ENCODE data around the gene SUN1. TPM values are rescaled to one million over a fixed set of nuclear protein-coding genes. Genes with fewer than 3 reads are reported as not detected.

The SUN1 gene
- total and polyA plus RNA-seq, 2 donors (not counting 1 experiment from before 2014, with no cell fraction given), result 198 to 254 TPM

GRCh38 chr7:904847-905246 lies 72.6 kb downstream of the SUN1 start:
- Histone ChIP-seq H3K9ac (ENCODE audit: low read length) (no peak overlapping the region), H3K4me1 (ENCODE audit: control insufficient read depth in 2 of 2, insufficient read depth in 2 of 2, low read length in 2 of 2) (peaks cover 5 to 11% of the 10 kb centered on the region in 2 donors), H2AFZ (ENCODE audit: insufficient read depth, low read depth, low read length, poor library complexity, severe bottlenecking) (no peak overlapping the region), H3K36me3 (replicated peaks in 1 of 2; ENCODE audit: control extremely low read depth in 1 of 2, control insufficient read depth in 1 of 2, extremely low read depth in 1 of 2, insufficient read depth in 2 of 2, low read length in 1 of 2) (no peaks in the 10 kb centered on the region), H3K4me2 (replicated peaks; ENCODE audit: low read depth, low read length, poor library complexity, severe bottlenecking) (no peak overlapping the region), H3K9me3 (ENCODE audit: control extremely low read depth in 1 of 3, control insufficient read depth in 2 of 3, insufficient read depth in 1 of 3, low read length in 2 of 3) (peaks cover 0 to 5% (median 0%) of the 10 kb centered on the region in 3 donors), H3K27ac (ENCODE audit: low read length in 2 of 2) (no peak overlapping the region), H3K4me3 (ENCODE audit: control extremely low read depth in 1 of 5, extremely low read depth in 1 of 5, insufficient read depth in 1 of 5, low read depth in 2 of 5, low read length in 4 of 5) (no peak overlapping the region), H3K27me3 (replicated peaks in 1 of 4; ENCODE audit: control extremely low read depth in 1 of 4, control insufficient read depth in 3 of 4, insufficient read depth in 4 of 4, low read length in 3 of 4) (no peaks in the 10 kb centered on the region), H4K20me1 (ENCODE audit: control insufficient read depth, insufficient read depth, low read length, poor library complexity, severe bottlenecking) (no peaks in the 10 kb centered on the region), H3K79me2 (ENCODE audit: control insufficient read depth, insufficient read depth, low read length) (no peaks in the 10 kb centered on the region)
- no peak for TF ChIP-seq EZH2 (IDR thresholded peaks at IDR 0.05; ENCODE audit: borderline replicate concordance, insufficient read depth, low read depth, low read length, poor library complexity, severe bottlenecking)
- TF ChIP-seq CTCF (IDR thresholded peaks at IDR 0.05), result no peak
- ChIA-PET POLR2A (no interaction called here), CTCF (no interaction called here)
- 96% methylated on average over 19 of the region's 20 CpGs for WGBS (ENCODE audit: insufficient coverage)
- H3K9me3 Mint-ChIP-seq (ENCODE audit: insufficient read depth), result no peaks in the 10 kb centered on the region
- H3K27me3 Mint-ChIP-seq, result peaks cover 9% of the 10 kb centered on the region
- H3K4me3 Mint-ChIP-seq, result no peak overlapping the region
- intact Hi-C loops (cut with micrococcal nuclease), result loop anchor here (5.0 kb wide), 2 partner anchors 182 to 237 kb away; partner anchors contain the start of gene GPER1
- DNase-seq, result no peak
- ATAC-seq (ENCODE audit: low read depth), result no peak
- no peak overlapping the region for H3K27ac Mint-ChIP-seq
- H3K4me1 Mint-ChIP-seq, result peaks cover 8% of the 10 kb centered on the region

GRCh38 chr7:906776-907157 lies 74.5 kb downstream of the SUN1 start:
- H3K79me2 ChIP-seq (ENCODE audit: control insufficient read depth, insufficient read depth, low read length), result no peaks in the 10 kb centered on the region
- ATAC-seq (ENCODE audit: low read depth), result peak; percentile 2
- Mint-ChIP-seq H3K9me3 (ENCODE audit: insufficient read depth) (no peaks in the 10 kb centered on the region), H3K27me3 (peaks cover 9% of the 10 kb centered on the region), H3K27ac (peak overlapping the region; percentile 59), H3K4me1 (peaks cover 15% of the 10 kb centered on the region), H3K4me3 (no peak overlapping the region)
- no peaks in the 10 kb centered on the region for H3K36me3 ChIP-seq (replicated peaks in 1 of 2; ENCODE audit: control extremely low read depth in 1 of 2, control insufficient read depth in 1 of 2, extremely low read depth in 1 of 2, insufficient read depth in 2 of 2, low read length in 1 of 2)
- H3K4me1 ChIP-seq (ENCODE audit: control insufficient read depth in 2 of 2, insufficient read depth in 2 of 2, low read length in 2 of 2), result peaks cover 16 to 20% of the 10 kb centered on the region in 2 donors
- H3K9ac ChIP-seq (ENCODE audit: low read length), result no peak overlapping the region
- ChIA-PET POLR2A (interaction anchor here (1.0 kb wide), 1 partner anchor 179 kb away, joined by 3 read pairs; no protein-coding TSS in a partner anchor), CTCF (interaction anchor here (1.5 to 4.5 kb wide), 8 partner anchors 17 to 270 kb away, joined by 4 to 47 read pairs (median 6); partner anchors contain the start of gene COX19)
- H2AFZ ChIP-seq (ENCODE audit: insufficient read depth, low read depth, low read length, poor library complexity, severe bottlenecking), result no peak overlapping the region
- 87% methylated on average over 8 of the region's 10 CpGs for WGBS (ENCODE audit: insufficient coverage)
- TF ChIP-seq EZH2 (IDR thresholded peaks at IDR 0.05; ENCODE audit: borderline replicate concordance, insufficient read depth, low read depth, low read length, poor library complexity, severe bottlenecking) (no peak), CTCF (IDR thresholded peaks at IDR 0.05) (no peak)
- H3K4me2 ChIP-seq (replicated peaks; ENCODE audit: low read depth, low read length, poor library complexity, severe bottlenecking), result no peak overlapping the region
- no peaks in the 10 kb centered on the region for H3K27me3 ChIP-seq (replicated peaks in 1 of 4; ENCODE audit: control extremely low read depth in 1 of 4, control insufficient read depth in 3 of 4, insufficient read depth in 4 of 4, low read length in 3 of 4)
- no peak overlapping the region for H3K4me3 ChIP-seq (ENCODE audit: control extremely low read depth in 1 of 5, extremely low read depth in 1 of 5, insufficient read depth in 1 of 5, low read depth in 2 of 5, low read length in 4 of 5)
- no peak overlapping the region for H3K27ac ChIP-seq (ENCODE audit: low read length in 2 of 2)
- peak; percentile 66 for DNase-seq
- H4K20me1 ChIP-seq (ENCODE audit: control insufficient read depth, insufficient read depth, low read length, poor library complexity, severe bottlenecking), result no peaks in the 10 kb centered on the region
- intact Hi-C loops (cut with micrococcal nuclease), result loop anchor here (5.0 kb wide), 2 partner anchors 181 to 236 kb away; partner anchors contain the start of gene GPER1
- H3K9me3 ChIP-seq (ENCODE audit: control extremely low read depth in 1 of 3, control insufficient read depth in 2 of 3, insufficient read depth in 1 of 3, low read length in 2 of 3), result peaks cover 0 to 11% (median 0%) of the 10 kb centered on the region in 3 donors
